Astrocyte (in vitro differentiated cells and primary cell): ENCODE data around the gene HLA-F.

Experiments used
- CTCF ChIP-seq: IDR thresholded peaks from 2 replicates; pipeline ENCODE4 v1.5.1; 2011; ENCODE audit warnings: low read depth, mild to moderate bottlenecking, inconsistent platforms, low read length, moderate library complexity; ENCODE audit not compliant: insufficient read depth
- EZH2 ChIP-seq: IDR thresholded peaks from 2 replicates; pipeline ENCODE4 v1.6.1; 2012; ENCODE audit warnings: mild to moderate bottlenecking, low read length, inconsistent platforms; ENCODE audit not compliant: insufficient read depth

GRCh38 chr6:29741592-29741991 lies 18.4 kb downstream of the HLA-F start:
- TF ChIP-seq CTCF (no peak), EZH2 (no peak)
